Stimulated activated naive B cell treated with anti-CD40 and anti-IgM and Interleukin-4, amounts not matched to agents 10 μg/mL and 1 μg/mL and 100 μg/mL, for 72 hours (primary cell): ENCODE measurements around the gene CIBAR2.
"Not testable (repeated sequence)": the region's sequence is repeated elsewhere in the genome, so short reads cannot be mapped to it uniquely, and the experiment has no call there.

Experiments
- ATAC-seq, 2 donors: fragments of 150-1000 bp; cut with Tn5 transposase; replicated peaks; 2 replicates each; pipeline ENCODE4 v1.10.0; 2021; ENCODE audit warnings: moderate library complexity in 1 of 2
- DNase-seq: peaks from one replicate; pipeline ENCODE4 v3.0.0; 2021
- H3K27ac Mint-ChIP-seq: one replicate; pipeline ENCODE4 v1.8.0; 2022; ENCODE audit warnings: mild to moderate bottlenecking, mixed read lengths
- H3K27me3 Mint-ChIP-seq, 2 donors: one replicate each; pipeline ENCODE4 v1.8.0; 2022; ENCODE audit warnings: mixed read lengths in 2 of 2
- H3K36me3 Mint-ChIP-seq, 2 donors: one replicate each; pipeline ENCODE4 v1.8.0; 2022; ENCODE audit warnings: mixed read lengths in 2 of 2, mild to moderate bottlenecking in 1 of 2
- H3K4me1 Mint-ChIP-seq, 2 donors: one replicate each; pipeline ENCODE4 v1.8.0; 2022; ENCODE audit warnings: mixed read lengths in 2 of 2, mild to moderate bottlenecking in 1 of 2
- H3K4me3 Mint-ChIP-seq, 2 donors: one replicate each; pipeline ENCODE4 v1.8.0; 2022; ENCODE audit warnings: mild to moderate bottlenecking in 2 of 2, mixed read lengths in 2 of 2, moderate library complexity in 1 of 2
- H3K9me3 Mint-ChIP-seq, 2 donors: one replicate each; pipeline ENCODE4 v1.8.0; 2022; ENCODE audit warnings: mixed read lengths in 2 of 2, mild to moderate bottlenecking in 1 of 2

The CIBAR2 gene

GRCh38 chr16:85054321-85054720 is 58.0 kb downstream of the CIBAR2 start:
- peaks cover 12 to 18% of the 10 kb centered on the region in 2 donors for H3K27me3 Mint-ChIP-seq
- not testable (repeated sequence) for H3K27ac Mint-ChIP-seq, H3K9me3 Mint-ChIP-seq

GRCh38 chr16:85052536-85052935 is 59.7 kb downstream of the CIBAR2 start:
- H3K4me3 Mint-ChIP-seq: no peak overlapping the region
- DNase-seq (no peak), ATAC-seq (no peak)
- peaks cover 27 to 28% of the 10 kb centered on the region in 2 donors for H3K27me3 Mint-ChIP-seq
- H3K4me1 Mint-ChIP-seq: peaks cover 28 to 33% of the 10 kb centered on the region in 2 donors
- no peak overlapping the region for H3K27ac Mint-ChIP-seq
- no peaks in the 10 kb centered on the region for H3K36me3 Mint-ChIP-seq
- no peaks in the 10 kb centered on the region for H3K9me3 Mint-ChIP-seq

More at GRCh38 chr16:85054321-85054720, 58.0 kb downstream of the CIBAR2 start:
- H3K36me3 Mint-ChIP-seq, ATAC-seq, DNase-seq, H3K4me3 Mint-ChIP-seq: not testable (repeated sequence)
- H3K4me1 Mint-ChIP-seq: peaks cover 33 to 41% of the 10 kb centered on the region in 2 donors

GRCh38 chr16:85051683-85052082 is 60.6 kb downstream of the CIBAR2 start:
- Mint-ChIP-seq H3K36me3 (no peaks in the 10 kb centered on the region), H3K4me1 (peaks cover 24% of the 10 kb centered on the region in 2 donors), H3K27me3 (peaks cover 30 to 31% of the 10 kb centered on the region in 2 donors), H3K27ac (no peak overlapping the region), H3K4me3 (no peak overlapping the region), H3K9me3 (no peaks in the 10 kb centered on the region)
- no peak for ATAC-seq
- no peak for DNase-seq

GRCh38 chr16:85051067-85051581 is 61.1 kb downstream of the CIBAR2 start:
- Mint-ChIP-seq H3K36me3 (no peaks in the 10 kb centered on the region), H3K27ac (peak overlapping the region; percentile 14), H3K9me3 (no peaks in the 10 kb centered on the region), H3K4me3 (no peak overlapping the region), H3K27me3 (peaks cover 36% of the 10 kb centered on the region in 2 donors), H3K4me1 (peaks cover 19% of the 10 kb centered on the region in 2 donors)
- DNase-seq (no peak), ATAC-seq (no peak)

GRCh38 chr16:85049706-85050305 is 62.5 kb downstream of the CIBAR2 start:
- Mint-ChIP-seq H3K36me3 (no peaks in the 10 kb centered on the region), H3K27me3 (peaks cover 38% of the 10 kb centered on the region in 2 donors), H3K27ac (no peak overlapping the region), H3K9me3 (no peaks in the 10 kb centered on the region), H3K4me3 (no peak overlapping the region), H3K4me1 (peaks cover 6 to 11% of the 10 kb centered on the region in 2 donors)
- ATAC-seq (no peak), DNase-seq (no peak)

GRCh38 chr16:85048921-85049562 is 63.2 kb downstream of the CIBAR2 start:
- DNase-seq (no peak), ATAC-seq (no peak)
- H3K4me1 Mint-ChIP-seq: peaks cover 6 to 11% of the 10 kb centered on the region in 2 donors
- no peak overlapping the region for H3K4me3 Mint-ChIP-seq
- H3K9me3 Mint-ChIP-seq: no peaks in the 10 kb centered on the region
- peaks cover 38% of the 10 kb centered on the region in 2 donors for H3K27me3 Mint-ChIP-seq
- no peaks in the 10 kb centered on the region for H3K36me3 Mint-ChIP-seq
- H3K27ac Mint-ChIP-seq: no peak overlapping the region
